ENCODE data around the gene WDR49.

WDR49 gene

GRCh38 chr3:167653760-167654159, at the start of gene WDR49:
Gene WDR49, minus strand, starts transcription at chr3:167653942. Its CDS starts 517 bp downstream, at chr3:167653425.
- no peak within 1 kb of the TSS for H3K27ac ChIP-seq
- peak within 1 kb of the TSS; percentile 14 for H3K4me3 ChIP-seq
- no peak for TF ChIP-seq CTCF (IDR thresholded peaks at IDR 0.05)
- no peak for DNase-seq (ENCODE audit: low spot score)

- no peak for TF ChIP-seq CTCF (IDR thresholded peaks at IDR 0.05)
- no peak for DNase-seq (ENCODE audit: low spot score)
Observed at GRCh38 chr3:167700926-167701325, 47.2 kb upstream of the WDR49 start.

GRCh38 chr3:167700046-167700445, 46.3 kb upstream of the WDR49 start:
- no peak for DNase-seq (ENCODE audit: low spot score)
- TF ChIP-seq CTCF (IDR thresholded peaks at IDR 0.05), result no peak
- no peak overlapping the region for H3K27ac ChIP-seq
- H3K4me3 ChIP-seq, result no peak overlapping the region

More at GRCh38 chr3:167700926-167701325, 47.2 kb upstream of the WDR49 start:
- H3K4me3 ChIP-seq, result no peak overlapping the region
- no peak overlapping the region for H3K27ac ChIP-seq

GRCh38 chr3:167694121-167694520, 40.4 kb upstream of the WDR49 start:
- no peak overlapping the region for H3K4me3 ChIP-seq
- DNase-seq (ENCODE audit: low spot score), result no peak
- no peak for TF ChIP-seq CTCF (IDR thresholded peaks at IDR 0.05)
- no peak overlapping the region for H3K27ac ChIP-seq

GRCh38 chr3:167691366-167691765, 37.6 kb upstream of the WDR49 start:
- TF ChIP-seq CTCF (IDR thresholded peaks at IDR 0.05), result no peak
- Histone ChIP-seq H3K27ac (no peak overlapping the region), H3K4me3 (no peak overlapping the region)
- no peak for DNase-seq (ENCODE audit: low spot score)

GRCh38 chr3:167684388-167684993, 30.7 kb upstream of the WDR49 start:
- no peak overlapping the region for H3K4me3 ChIP-seq
- H3K27ac ChIP-seq, result no peak overlapping the region
- DNase-seq (ENCODE audit: low spot score), result no peak
- peak; percentile 62 for TF ChIP-seq CTCF (IDR thresholded peaks at IDR 0.05)

- Histone ChIP-seq H3K4me3 (no peak overlapping the region), H3K27ac (no peak overlapping the region)
- TF ChIP-seq CTCF (IDR thresholded peaks at IDR 0.05), result no peak
- DNase-seq (ENCODE audit: low spot score), result no peak
Observed at GRCh38 chr3:167679526-167679925, 25.8 kb upstream of the WDR49 start.

Data from coronary artery (tissue), 2 donors.